Sigmoid colon (tissue), 7 donors: Measurements from ENCODE around the gene RASSF5. TPM values are rescaled to one million over a fixed set of nuclear protein-coding genes. Genes with fewer than 3 reads are reported as not detected.

Source experiments
- DNase-seq: peaks from one replicate; pipeline ENCODE4 v3.0.0-alpha.2; 2019
- H3K27ac ChIP-seq, 4 donors: fragments of 200-600 bp; sonication (generic); one replicate each; pipeline ENCODE4 v1.5.1; 2016 to 2019; ENCODE audit warnings: mild to moderate bottlenecking in 1 of 4
- H3K27me3 ChIP-seq, 3 donors: fragments of 200-600 bp; sonication (generic); one replicate each; pipeline ENCODE4 v1.5.1; 2019; ENCODE audit warnings: mild to moderate bottlenecking in 1 of 3
- H3K36me3 ChIP-seq, 4 donors: fragments of 200-600 bp; sonication (generic); one replicate each; pipeline ENCODE4 v1.5.1; 2016 to 2019
- H3K4me1 ChIP-seq, 4 donors: fragments of 200-600 bp; sonication (generic); one replicate each; pipeline ENCODE4 v1.5.1; 2017 to 2019
- H3K4me3 ChIP-seq, 4 donors: fragments of 200-600 bp; sonication (generic); one replicate each; pipeline ENCODE4 v1.5.1; 2017 to 2019; ENCODE audit warnings: mild to moderate bottlenecking in 2 of 4, moderate library complexity in 1 of 4
- H3K9me3 ChIP-seq, 4 donors: fragments of 200-600 bp in 3 of 4; sonication (generic) in 3 of 4; one replicate each; pipeline versions ENCODE4 v1.5.1 to v1.6.1; 2013 to 2019
- CTCF ChIP-seq, 4 experiments: fragments of 450-650 bp in 3 of 4; fragments of 200-600 bp in 1 of 4; IDR thresholded peaks; one replicate each; pipeline ENCODE4 v1.5.1; 2016 to 2019; ENCODE audit warnings: antibody characterized with exemption in 4 of 4, mild to moderate bottlenecking in 3 of 4, moderate library complexity in 2 of 4
- EP300 ChIP-seq, 4 donors: sonication (generic); formaldehyde crosslinking; IDR thresholded peaks; one replicate each; pipeline ENCODE4 v1.6.1; 2017; ENCODE audit warnings: antibody characterized with exemption in 4 of 4
- POLR2A ChIP-seq, 2 donors: fragments of 450-650 bp; IDR thresholded peaks; one replicate each; pipeline ENCODE4 v1.6.1; 2016; ENCODE audit warnings: antibody characterized with exemption in 2 of 2, mild to moderate bottlenecking in 2 of 2, moderate library complexity in 2 of 2
- POLR2AphosphoS5 ChIP-seq, 4 donors: sonication (generic); formaldehyde crosslinking; IDR thresholded peaks; one replicate each; pipeline ENCODE4 v1.6.1; 2017; ENCODE audit warnings: antibody characterized with exemption in 4 of 4
- WGBS, 2 donors: extraction: QIAGEN DNeasy Blood & Tissue Kit; methylation state at CpG; one replicate each; pipeline ENCODE4 v1.1.7; 2013; 5-methylcytosine and 5-hydroxymethylcytosine counted together
- intact Hi-C: fragments of 100-400 bp; cut with DNase I; formaldehyde crosslinking; loops from one replicate; pipeline ENCODE4 v1.15.1; 2023
- polyA plus RNA-seq, 3 donors: library from polyadenylated mRNA; stranded (reverse); fragments of 200-250 nt; gene quantifications; one replicate each; pipeline ENCODE4 v1.2.3, GENCODE V29; 2013
- total RNA-seq, 4 donors: library from RNA; depleted of rRNA; stranded (reverse); fragments of >200 nt; gene quantifications; one replicate each; pipeline ENCODE4 v1.1.0, GENCODE V29; 2016
- donor health status: healthy with polysubstance abuse.
- donor health status: Bipolar disorder and iron deficiency.
- donor health status: healthy.

The RASSF5 gene
- total and polyA plus RNA-seq, 7 donors = 2.5 to 25.9 (median 4.3) TPM

- H3K4me3 ChIP-seq = no peak overlapping the region
- intact Hi-C loops = no loop called here
- H3K4me1 ChIP-seq = peaks cover 0 to 20% (median 19%) of the 10 kb centered on the region in 4 donors
- 27 to 43% methylated on average over 3 of the region's 3 CpGs for WGBS, 2 donors
- no peak overlapping the region for H3K27ac ChIP-seq
- no peak for TF ChIP-seq CTCF (IDR thresholded peaks at IDR 0.05)
- TF ChIP-seq POLR2A (IDR thresholded peaks at IDR 0.05) = no peak
- no peak for TF ChIP-seq EP300 (IDR thresholded peaks at IDR 0.05)
- no peak for TF ChIP-seq POLR2AphosphoS5 (IDR thresholded peaks at IDR 0.05)
- H3K36me3 ChIP-seq = peaks cover 0 to 6% (median 0%) of the 10 kb centered on the region in 4 donors
- DNase-seq = no peak
- peaks cover 0 to 14% (median 0%) of the 10 kb centered on the region in 3 donors for H3K27me3 ChIP-seq
- H3K9me3 ChIP-seq = no peaks in the 10 kb centered on the region
These were observed 34.9 kb upstream of the RASSF5 start for GRCh38 chr1:206472454-206472853.

- TF ChIP-seq POLR2AphosphoS5 (IDR thresholded peaks at IDR 0.05) (no peak), CTCF (IDR thresholded peaks at IDR 0.05) (no peak)
- Histone ChIP-seq H3K27ac (no peak overlapping the region), H3K4me3 (no peak overlapping the region), H3K4me1 (peaks cover 0 to 20% (median 19%) of the 10 kb centered on the region in 4 donors), H3K9me3 (no peaks in the 10 kb centered on the region), H3K27me3 (peaks cover 0 to 10% (median 0%) of the 10 kb centered on the region in 3 donors), H3K36me3 (peaks cover 0 to 6% (median 0%) of the 10 kb centered on the region in 4 donors)
- intact Hi-C loops = no loop called here
- no peak for DNase-seq
- WGBS, 2 donors = 55 to 71% methylated on average over 5 of the region's 5 CpGs
These were observed 34.4 kb upstream of the RASSF5 start for GRCh38 chr1:206472886-206473285.

- Histone ChIP-seq H3K27ac (no peak overlapping the region), H3K4me1 (peaks cover 0 to 8% (median 5%) of the 10 kb centered on the region in 4 donors), H3K4me3 (no peak overlapping the region), H3K36me3 (peaks cover 0 to 6% (median 0%) of the 10 kb centered on the region in 4 donors), H3K27me3 (no peaks in the 10 kb centered on the region), H3K9me3 (no peaks in the 10 kb centered on the region)
- WGBS, 2 donors = 94% methylated on average over 17 of the region's 17 CpGs
- TF ChIP-seq EP300 (IDR thresholded peaks at IDR 0.05) (no peak), CTCF (IDR thresholded peaks at IDR 0.05) (no peak), POLR2AphosphoS5 (IDR thresholded peaks at IDR 0.05) (no peak), POLR2A (IDR thresholded peaks at IDR 0.05) (no peak)
- no peak for DNase-seq
- intact Hi-C loops = no loop called here
These were observed 31.3 kb upstream of the RASSF5 start for GRCh38 chr1:206476058-206476457.

GRCh38 chr1:206476591-206476990 is 30.7 kb upstream of the RASSF5 start:
- Histone ChIP-seq H3K4me3 (no peak overlapping the region), H3K4me1 (peaks cover 0 to 6% (median 2%) of the 10 kb centered on the region in 4 donors), H3K27ac (no peak overlapping the region), H3K36me3 (peaks cover 0 to 6% (median 0%) of the 10 kb centered on the region in 4 donors), H3K9me3 (no peaks in the 10 kb centered on the region), H3K27me3 (no peaks in the 10 kb centered on the region)
- intact Hi-C loops = no loop called here
- 95 to 96% methylated on average over 14 of the region's 14 CpGs for WGBS, 2 donors
- TF ChIP-seq CTCF (IDR thresholded peaks at IDR 0.05) (no peak), EP300 (IDR thresholded peaks at IDR 0.05) (no peak), POLR2AphosphoS5 (IDR thresholded peaks at IDR 0.05) (no peak), POLR2A (IDR thresholded peaks at IDR 0.05) (no peak)
- no peak for DNase-seq

GRCh38 chr1:206477110-206477509 is 30.2 kb upstream of the RASSF5 start:
- peaks cover 0 to 6% (median 0%) of the 10 kb centered on the region in 4 donors for H3K36me3 ChIP-seq
- intact Hi-C loops = no loop called here
- H3K27ac ChIP-seq = no peak overlapping the region
- no peak for DNase-seq
- no peaks in the 10 kb centered on the region for H3K9me3 ChIP-seq
- 78 to 92% methylated on average over 5 of the region's 5 CpGs for WGBS, 2 donors
- peaks cover 0 to 6% (median 2%) of the 10 kb centered on the region in 4 donors for H3K4me1 ChIP-seq
- H3K4me3 ChIP-seq = no peak overlapping the region
- H3K27me3 ChIP-seq = no peaks in the 10 kb centered on the region
- TF ChIP-seq CTCF (IDR thresholded peaks at IDR 0.05) (no peak), POLR2AphosphoS5 (IDR thresholded peaks at IDR 0.05) (no peak), POLR2A (IDR thresholded peaks at IDR 0.05) (no peak)
